Osteoblast (primary cell): ENCODE measurements around the gene HDGFL2. TPM values are rescaled to one million over a fixed set of nuclear protein-coding genes. Genes with fewer than 3 reads are reported as not detected.

Experiments used
- DNase-seq: peaks from one replicate; pipeline ENCODE4 v3.0.0; 2011; ENCODE audit warnings: low spot score, mixed read lengths; ENCODE audit not compliant: insufficient read length; ENCODE audit errors: missing footprints
- H2AFZ ChIP-seq: 2 replicates; pipeline ENCODE4 v1.6.0; 2011; ENCODE audit warnings: mild to moderate bottlenecking, low read length
- H3K27ac ChIP-seq: 2 replicates; pipeline ENCODE4 v1.5.1; 2011; ENCODE audit warnings: mild to moderate bottlenecking, low read depth, low read length, moderate library complexity
- H3K27me3 ChIP-seq: 2 replicates; pipeline ENCODE4 v1.6.0; 2012; ENCODE audit warnings: mild to moderate bottlenecking, control low read depth, inconsistent platforms, low read length, moderate library complexity; ENCODE audit not compliant: insufficient read depth
- H3K36me3 ChIP-seq: 2 replicates; pipeline ENCODE4 v1.5.1; 2011; ENCODE audit warnings: mild to moderate bottlenecking, low read length, control low read depth, moderate library complexity; ENCODE audit not compliant: insufficient read depth
- H3K4me1 ChIP-seq: 2 replicates; pipeline ENCODE4 v1.5.1; 2011; ENCODE audit warnings: mild to moderate bottlenecking, low read length, control low read depth, moderate library complexity; ENCODE audit not compliant: insufficient read depth
- H3K4me2 ChIP-seq: 2 replicates; pipeline ENCODE4 v1.6.0; 2011; ENCODE audit warnings: mild to moderate bottlenecking, low read length; ENCODE audit not compliant: insufficient read depth
- H3K4me3 ChIP-seq: fragments of 200-600 bp; sonication (generic); 3 replicates; pipeline ENCODE4 v1.5.1; 2012; ENCODE audit warnings: mild to moderate bottlenecking, low read length, inconsistent platforms; ENCODE audit not compliant: insufficient read depth
- H3K79me2 ChIP-seq: 2 replicates; pipeline ENCODE4 v1.6.0; 2012; ENCODE audit warnings: mild to moderate bottlenecking, low read length, control low read depth, inconsistent platforms; ENCODE audit not compliant: insufficient read depth
- H3K9me3 ChIP-seq: 2 replicates; pipeline ENCODE4 v1.5.1; 2011; ENCODE audit warnings: low read depth, low read length, control low read depth
- H4K20me1 ChIP-seq: 2 replicates; pipeline ENCODE4 v1.6.0; 2012; ENCODE audit warnings: mild to moderate bottlenecking, low read length, control low read depth; ENCODE audit not compliant: insufficient read depth
- total RNA-seq: library from RNA; depleted of rRNA; stranded (reverse); fragments of >200 nt; gene quantifications from 2 replicates; pipeline ENCODE4 v1.2.3, GENCODE V29; 2012
- TF ChIP-seq, protein P1 (sequence below): IDR thresholded peaks from 2 replicates; pipeline ENCODE4 v1.5.1; 2011; ENCODE audit warnings: mild to moderate bottlenecking, low read depth, low read length, moderate library complexity; ENCODE audit errors: extremely low read depth

Gene HDGFL2
- total RNA-seq, 1 donor = 48.5 TPM

DNA sequence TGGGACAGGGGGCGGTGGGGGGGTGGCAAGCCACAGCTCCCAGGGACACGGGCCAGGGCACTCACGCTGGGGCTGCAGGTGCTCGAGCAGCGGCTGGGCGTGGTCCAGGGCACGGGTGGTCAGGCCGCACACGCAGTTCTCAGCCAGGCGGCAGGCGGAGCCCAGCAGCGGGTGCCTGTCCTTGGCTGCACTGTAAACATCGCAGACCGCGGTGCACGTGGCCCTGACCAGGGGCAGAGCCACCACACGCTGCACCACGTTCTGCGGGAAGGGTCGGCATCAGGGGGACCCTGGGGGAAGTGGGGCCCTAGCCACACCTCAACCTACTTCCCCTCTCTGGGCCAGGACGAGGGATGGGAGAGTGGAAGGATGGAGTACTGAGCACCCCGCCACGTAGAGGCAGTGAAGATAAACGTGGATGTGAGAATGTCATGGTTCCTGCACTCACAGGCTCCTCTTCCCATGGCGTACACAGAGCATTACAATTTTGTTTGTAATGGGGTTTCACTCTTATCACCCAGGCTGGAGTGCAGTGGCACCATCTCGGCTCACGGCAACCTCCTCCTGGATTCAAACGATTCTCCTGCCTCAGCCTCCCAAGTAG lies 59.6 kb downstream of the HDGFL2 start:
- Histone ChIP-seq H3K79me2 (no peaks in the 10 kb centered on the region), H3K27me3 (peaks cover 8% of the 10 kb centered on the region), H4K20me1 (no peaks in the 10 kb centered on the region), H2AFZ (no peak overlapping the region), H3K4me3 (no peak overlapping the region), H3K27ac (no peak overlapping the region), H3K36me3 (no peaks in the 10 kb centered on the region), H3K4me2 (no peak overlapping the region), H3K9me3 (no peaks in the 10 kb centered on the region), H3K4me1 (no peaks in the 10 kb centered on the region)
- DNase-seq = no peak
- TF ChIP-seq, protein P1, sequence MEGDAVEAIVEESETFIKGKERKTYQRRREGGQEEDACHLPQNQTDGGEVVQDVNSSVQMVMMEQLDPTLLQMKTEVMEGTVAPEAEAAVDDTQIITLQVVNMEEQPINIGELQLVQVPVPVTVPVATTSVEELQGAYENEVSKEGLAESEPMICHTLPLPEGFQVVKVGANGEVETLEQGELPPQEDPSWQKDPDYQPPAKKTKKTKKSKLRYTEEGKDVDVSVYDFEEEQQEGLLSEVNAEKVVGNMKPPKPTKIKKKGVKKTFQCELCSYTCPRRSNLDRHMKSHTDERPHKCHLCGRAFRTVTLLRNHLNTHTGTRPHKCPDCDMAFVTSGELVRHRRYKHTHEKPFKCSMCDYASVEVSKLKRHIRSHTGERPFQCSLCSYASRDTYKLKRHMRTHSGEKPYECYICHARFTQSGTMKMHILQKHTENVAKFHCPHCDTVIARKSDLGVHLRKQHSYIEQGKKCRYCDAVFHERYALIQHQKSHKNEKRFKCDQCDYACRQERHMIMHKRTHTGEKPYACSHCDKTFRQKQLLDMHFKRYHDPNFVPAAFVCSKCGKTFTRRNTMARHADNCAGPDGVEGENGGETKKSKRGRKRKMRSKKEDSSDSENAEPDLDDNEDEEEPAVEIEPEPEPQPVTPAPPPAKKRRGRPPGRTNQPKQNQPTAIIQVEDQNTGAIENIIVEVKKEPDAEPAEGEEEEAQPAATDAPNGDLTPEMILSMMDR = no peak

DNA sequence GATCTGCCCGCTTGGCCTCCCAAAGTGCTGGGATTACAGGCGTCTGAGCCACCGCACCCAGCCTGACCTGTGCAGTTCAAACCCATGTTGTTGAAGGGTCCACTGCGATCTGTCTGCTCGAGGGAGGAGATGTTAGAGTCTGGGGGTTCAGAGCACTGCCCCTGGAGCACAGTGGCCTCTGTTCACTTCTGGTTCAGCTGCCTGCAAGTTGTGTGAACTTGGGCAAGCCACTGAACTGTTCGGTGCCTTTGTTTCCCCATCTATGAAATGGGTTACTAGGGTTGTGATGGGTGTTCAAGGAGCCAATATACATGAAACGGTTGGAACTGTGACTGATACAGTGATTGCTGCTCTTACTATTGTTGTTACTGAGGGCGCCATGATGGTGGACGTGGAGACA lies 61.2 kb downstream of the HDGFL2 start:
- no peak for DNase-seq
- H3K27ac ChIP-seq = no peak overlapping the region
- no peaks in the 10 kb centered on the region for H3K79me2 ChIP-seq
- H3K36me3 ChIP-seq = no peaks in the 10 kb centered on the region
- no peak overlapping the region for H3K4me2 ChIP-seq
- no peaks in the 10 kb centered on the region for H3K4me1 ChIP-seq
- H4K20me1 ChIP-seq = no peaks in the 10 kb centered on the region
- TF ChIP-seq, protein P1 = no peak
- no peaks in the 10 kb centered on the region for H3K9me3 ChIP-seq
- no peak overlapping the region for H2AFZ ChIP-seq
- peaks cover 14% of the 10 kb centered on the region for H3K27me3 ChIP-seq
- no peak overlapping the region for H3K4me3 ChIP-seq

DNA sequence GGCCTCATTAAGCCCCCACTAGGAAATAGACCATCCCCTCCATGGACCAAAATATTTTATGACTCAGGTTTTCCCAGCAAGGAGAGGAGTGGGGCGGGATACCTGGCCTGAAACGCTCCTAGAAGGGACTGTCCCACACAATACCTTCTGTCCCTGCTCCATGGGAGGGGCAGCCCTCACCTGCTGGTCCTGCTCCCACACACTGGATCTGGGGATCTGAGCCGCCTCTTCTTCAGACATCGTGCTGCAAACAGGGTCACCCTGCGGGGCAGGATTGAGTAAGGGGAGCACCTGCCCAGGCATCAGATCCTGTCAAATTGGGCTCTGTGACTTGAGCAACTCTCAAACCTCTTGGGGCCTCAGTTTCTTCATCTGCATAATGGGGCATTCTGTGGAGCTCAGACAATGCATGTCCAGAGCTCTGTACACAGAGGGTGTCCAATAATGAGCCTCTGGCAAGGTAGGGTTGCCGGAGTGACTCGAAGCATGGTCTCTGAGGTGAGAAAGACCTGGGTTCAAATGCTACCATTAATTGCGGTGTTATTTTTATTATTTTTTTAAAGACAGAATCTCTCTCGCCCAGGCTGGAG lies 61.8 kb downstream of the HDGFL2 start:
- H3K4me3 ChIP-seq = no peak overlapping the region
- peaks cover 14% of the 10 kb centered on the region for H3K27me3 ChIP-seq
- H3K27ac ChIP-seq = no peak overlapping the region
- no peak for DNase-seq
- TF ChIP-seq, protein P1 = no peak
- H3K79me2 ChIP-seq = no peaks in the 10 kb centered on the region
- no peaks in the 10 kb centered on the region for H3K36me3 ChIP-seq
- no peak overlapping the region for H3K4me2 ChIP-seq
- no peaks in the 10 kb centered on the region for H4K20me1 ChIP-seq
- no peaks in the 10 kb centered on the region for H3K4me1 ChIP-seq
- no peak overlapping the region for H2AFZ ChIP-seq
- no peaks in the 10 kb centered on the region for H3K9me3 ChIP-seq

DNA sequence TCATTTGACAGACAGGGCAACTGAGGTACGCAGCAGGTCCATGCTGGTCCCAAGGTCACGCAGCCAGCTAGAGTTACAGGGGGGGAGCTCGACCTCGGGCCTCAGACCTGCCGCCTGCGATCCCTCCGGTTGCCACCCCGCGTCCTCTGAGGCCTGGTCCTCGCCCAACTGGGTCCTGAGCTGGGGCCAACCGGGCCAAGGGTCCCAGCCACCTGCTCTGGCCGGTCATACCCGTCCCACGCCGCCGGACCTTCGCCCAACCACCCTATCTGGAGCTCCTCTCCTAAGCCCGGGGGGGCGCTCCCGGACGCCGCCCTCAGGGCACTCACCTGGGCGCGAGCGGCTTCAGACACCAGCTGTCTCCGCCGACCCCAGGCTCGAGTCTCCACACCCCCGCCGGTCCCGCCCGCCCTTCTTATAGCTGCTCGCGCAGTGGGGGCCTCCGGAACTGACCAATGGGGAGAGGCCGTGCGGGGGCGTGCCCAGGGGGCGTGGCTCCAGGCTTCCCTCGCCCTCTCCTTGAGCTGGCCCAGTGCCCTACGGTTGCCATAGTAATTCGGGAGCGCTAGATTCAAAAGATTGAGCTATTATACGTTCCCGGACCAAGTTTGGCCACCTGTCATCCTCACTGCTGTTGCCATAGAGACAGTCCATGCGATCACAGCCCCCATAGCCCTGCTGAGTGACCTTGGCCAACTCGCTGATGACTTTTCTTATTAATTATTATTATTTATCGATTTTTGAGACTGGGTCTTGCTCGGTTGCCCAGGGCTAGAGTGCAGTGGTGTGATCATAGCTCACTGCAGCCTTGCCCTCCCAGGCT lies 63.0 kb downstream of the HDGFL2 start, which contains the start of gene PLIN5:
Gene PLIN5 (minus strand): TSS at position 389 of the 823 bp plus-strand sequence. CDS start 1,150 bp downstream, outside the sequence.
- H3K4me1 ChIP-seq = no peaks in the 10 kb centered on the region
- H3K4me2 ChIP-seq = no peak within 1 kb of the TSS
- DNase-seq = peak; percentile 96
- H3K9me3 ChIP-seq = no peaks in the 10 kb centered on the region
- H3K79me2 ChIP-seq = no peaks in the 10 kb centered on the region
- no peaks in the 10 kb centered on the region for H3K36me3 ChIP-seq
- TF ChIP-seq, protein P1 = no peak
- H2AFZ ChIP-seq = no peak within 1 kb of the TSS
- no peaks in the 10 kb centered on the region for H4K20me1 ChIP-seq
- H3K4me3 ChIP-seq = no peak within 1 kb of the TSS
- no peak within 1 kb of the TSS for H3K27ac ChIP-seq
- H3K27me3 ChIP-seq = peaks cover 18% of the 10 kb centered on the region
